ENCODE results near the gene ZNF208. TPM values are rescaled to one million over a fixed set of nuclear protein-coding genes. Genes with fewer than 3 reads are reported as not detected.
"Not testable (repeated sequence)": the region's sequence is repeated elsewhere in the genome, so short reads cannot be mapped to it uniquely, and the experiment has no call there.

The ZNF208 gene
- total RNA-seq (2021) (not detected in 2 replicates), Bru-seq, nascent RNA (percentile 1 among the genes with signal in this experiment), BruChase-seq, experiment 1, labeled RNA remaining after a 2-hour chase (percentile 1 among the genes with signal in this experiment), BruChase-seq, experiment 2, labeled RNA remaining after a 6-hour chase (not detected)
- long read RNA-seq: 0 reads

DNA sequence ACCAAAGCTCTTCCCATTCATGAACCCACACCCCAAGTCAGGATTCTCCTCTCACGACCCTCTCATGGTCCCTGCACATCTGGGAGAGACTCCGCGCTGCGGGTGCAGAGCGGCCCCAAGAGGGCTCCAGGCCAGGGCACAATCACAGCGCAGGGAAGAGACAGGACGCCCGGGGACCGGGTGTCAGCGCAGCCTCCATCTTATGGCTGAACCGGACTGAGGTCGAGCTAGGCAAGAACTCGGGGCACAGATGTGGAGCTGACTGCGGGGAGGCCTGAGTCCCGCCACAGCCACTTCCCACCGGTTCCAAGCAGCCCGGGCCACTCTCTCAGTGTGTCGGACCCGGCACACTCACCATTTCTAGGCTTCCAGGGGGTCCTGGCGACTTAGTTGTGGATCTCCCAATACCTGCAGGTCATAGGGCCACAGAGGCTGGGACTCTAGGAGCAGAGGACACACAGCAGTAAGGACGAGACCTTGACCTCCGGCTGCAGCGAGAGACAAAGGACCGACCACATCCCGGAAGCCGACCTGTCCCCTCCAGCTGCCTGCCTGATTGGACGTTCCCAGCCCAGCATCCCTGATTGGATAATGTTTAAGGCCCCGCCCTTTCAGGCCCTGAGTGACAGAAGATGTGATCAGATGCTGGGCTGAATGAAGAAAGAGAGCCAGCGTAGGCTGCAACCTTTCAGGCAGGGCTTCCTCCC, at the start of gene ZNF208:
TSS of gene ZNF208 (minus strand) at position 507 of the 707 bp plus-strand sequence. CDS start at position 358, 149 bp downstream.
- H3K27me3 ChIP-seq (ENCODE audit: insufficient read depth, low read depth); H3K4me3 ChIP-seq; H3K4me2 ChIP-seq; H3F3A ChIP-seq (ENCODE audit: insufficient read depth, low read depth); H3K27ac ChIP-seq; H3K79me2 ChIP-seq (ENCODE audit: low read depth); H4K20me1 ChIP-seq (ENCODE audit: insufficient read depth); H3K36me3 ChIP-seq (ENCODE audit: low read depth); H3K4me1 ChIP-seq (replicated peaks; ENCODE audit: insufficient read depth); H2AFZ ChIP-seq; H3K9me3 ChIP-seq (ENCODE audit: insufficient read depth, low read depth); H3K9me2 ChIP-seq (ENCODE audit: insufficient read depth); intact Hi-C loops (cut with micrococcal nuclease; ENCODE audit: unreplicated experiment); POLR2A ChIA-PET (ENCODE audit: unreplicated experiment); BruUV-seq (replicated peaks); DNase-seq; CTCF ChIA-PET: not testable (repeated sequence)

DNA sequence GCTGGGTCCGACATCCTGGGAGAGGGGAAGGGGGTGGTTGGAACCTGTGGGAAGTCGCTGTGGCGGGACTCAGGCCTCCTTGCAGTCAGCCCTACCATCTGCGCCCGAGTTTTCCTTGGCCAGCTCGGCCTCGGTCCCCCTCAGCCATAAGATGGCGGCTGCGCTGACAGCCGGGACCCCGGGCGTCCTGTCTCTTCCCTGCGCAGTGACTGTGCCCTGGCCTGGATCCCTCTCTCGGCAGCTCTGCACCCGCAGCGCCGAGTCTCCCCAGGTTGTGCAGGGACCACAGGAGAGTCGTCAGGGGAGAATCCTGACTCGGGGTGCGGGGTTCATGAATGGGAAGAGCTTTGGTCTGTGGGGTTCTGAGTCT, 41.9 kb upstream of the ZNF208 start:
- no peaks in the 10 kb centered on the region for H4K20me1 ChIP-seq (ENCODE audit: insufficient read depth)
- H3F3A ChIP-seq (ENCODE audit: insufficient read depth, low read depth): no peaks in the 10 kb centered on the region
- no peaks in the 10 kb centered on the region for H3K9me2 ChIP-seq (ENCODE audit: insufficient read depth)
- ChIA-PET POLR2A (ENCODE audit: unreplicated experiment) (no interaction called here), CTCF (no interaction called here)
- H2AFZ ChIP-seq: peak overlapping the region; percentile 99
- peaks cover 8% of the 10 kb centered on the region; the same call in 1 of the 2 replicates for H3K79me2 ChIP-seq (ENCODE audit: low read depth)
- DNase-seq: no peak
- TF ChIP-seq EZH2 (IDR thresholded peaks at IDR 0.05; ENCODE audit: low read depth): no peak
- TF ChIP-seq, protein P1, sequence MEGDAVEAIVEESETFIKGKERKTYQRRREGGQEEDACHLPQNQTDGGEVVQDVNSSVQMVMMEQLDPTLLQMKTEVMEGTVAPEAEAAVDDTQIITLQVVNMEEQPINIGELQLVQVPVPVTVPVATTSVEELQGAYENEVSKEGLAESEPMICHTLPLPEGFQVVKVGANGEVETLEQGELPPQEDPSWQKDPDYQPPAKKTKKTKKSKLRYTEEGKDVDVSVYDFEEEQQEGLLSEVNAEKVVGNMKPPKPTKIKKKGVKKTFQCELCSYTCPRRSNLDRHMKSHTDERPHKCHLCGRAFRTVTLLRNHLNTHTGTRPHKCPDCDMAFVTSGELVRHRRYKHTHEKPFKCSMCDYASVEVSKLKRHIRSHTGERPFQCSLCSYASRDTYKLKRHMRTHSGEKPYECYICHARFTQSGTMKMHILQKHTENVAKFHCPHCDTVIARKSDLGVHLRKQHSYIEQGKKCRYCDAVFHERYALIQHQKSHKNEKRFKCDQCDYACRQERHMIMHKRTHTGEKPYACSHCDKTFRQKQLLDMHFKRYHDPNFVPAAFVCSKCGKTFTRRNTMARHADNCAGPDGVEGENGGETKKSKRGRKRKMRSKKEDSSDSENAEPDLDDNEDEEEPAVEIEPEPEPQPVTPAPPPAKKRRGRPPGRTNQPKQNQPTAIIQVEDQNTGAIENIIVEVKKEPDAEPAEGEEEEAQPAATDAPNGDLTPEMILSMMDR (conservative IDR thresholded peaks at IDR 0.05): no peak
- peak overlapping the region; percentile 90 for H3K4me2 ChIP-seq
- H3K27me3 ChIP-seq (ENCODE audit: insufficient read depth, low read depth): no peaks in the 10 kb centered on the region
- H3K36me3 ChIP-seq (ENCODE audit: low read depth): no peaks in the 10 kb centered on the region
- intact Hi-C loops (cut with micrococcal nuclease; ENCODE audit: unreplicated experiment): no loop called here
- H3K4me1 ChIP-seq (replicated peaks; ENCODE audit: insufficient read depth): no peaks in the 10 kb centered on the region
- H3K27ac ChIP-seq: no peak overlapping the region
- peaks cover 25% of the 10 kb centered on the region for H3K9me3 ChIP-seq (ENCODE audit: insufficient read depth, low read depth)
- BruUV-seq (replicated peaks): no TSS peak
- H3K4me3 ChIP-seq: peak overlapping the region; percentile 84

GRCh38 chr19:22041151-22041550, 30.4 kb upstream of the ZNF208 start:
- intact Hi-C loops (cut with micrococcal nuclease; ENCODE audit: unreplicated experiment); BruUV-seq (replicated peaks); H3K36me3 ChIP-seq (ENCODE audit: low read depth): not testable (repeated sequence)

GRCh38 chr19:22030680-22031079, 19.9 kb upstream of the ZNF208 start:
- no peak overlapping the region for H2AFZ ChIP-seq
- intact Hi-C loops (cut with micrococcal nuclease; ENCODE audit: unreplicated experiment): no loop called here
- TF ChIP-seq EZH2 (IDR thresholded peaks at IDR 0.05; ENCODE audit: low read depth): no peak
- TF ChIP-seq, protein P1 (conservative IDR thresholded peaks at IDR 0.05): no peak
- no peak overlapping the region for H3K4me3 ChIP-seq
- no peaks in the 10 kb centered on the region for H3F3A ChIP-seq (ENCODE audit: insufficient read depth, low read depth)
- POLR2A ChIA-PET (ENCODE audit: unreplicated experiment): no interaction called here
- H3K4me1 ChIP-seq (replicated peaks; ENCODE audit: insufficient read depth): no peaks in the 10 kb centered on the region
- no TSS peak for BruUV-seq (replicated peaks)
- no peak overlapping the region for H3K4me2 ChIP-seq
- H3K27me3 ChIP-seq (ENCODE audit: insufficient read depth, low read depth): no peaks in the 10 kb centered on the region
- H3K9me2 ChIP-seq (ENCODE audit: insufficient read depth): no peaks in the 10 kb centered on the region
- H3K36me3 ChIP-seq (ENCODE audit: low read depth): no peaks in the 10 kb centered on the region
- no peak for DNase-seq
- H3K79me2 ChIP-seq (ENCODE audit: low read depth): no peaks in the 10 kb centered on the region
- no peak overlapping the region for H3K27ac ChIP-seq
- H4K20me1 ChIP-seq (ENCODE audit: insufficient read depth): no peaks in the 10 kb centered on the region
- CTCF ChIA-PET: no interaction called here
- H3K9me3 ChIP-seq (ENCODE audit: insufficient read depth, low read depth): no peaks in the 10 kb centered on the region

More at GRCh38 chr19:22041151-22041550, 30.4 kb upstream of the ZNF208 start:
- CTCF ChIA-PET; H3K27me3 ChIP-seq (ENCODE audit: insufficient read depth, low read depth); POLR2A ChIA-PET (ENCODE audit: unreplicated experiment); H4K20me1 ChIP-seq (ENCODE audit: insufficient read depth); H3K4me1 ChIP-seq (replicated peaks; ENCODE audit: insufficient read depth); DNase-seq; H3K9me2 ChIP-seq (ENCODE audit: insufficient read depth); H3K4me3 ChIP-seq; H3K27ac ChIP-seq; H3K79me2 ChIP-seq (ENCODE audit: low read depth); H3K9me3 ChIP-seq (ENCODE audit: insufficient read depth, low read depth); H2AFZ ChIP-seq; H3K4me2 ChIP-seq; H3F3A ChIP-seq (ENCODE audit: insufficient read depth, low read depth): not testable (repeated sequence)

Measured in PC-9 (cell line).